ENCODE results near the gene TUBA1C. TPM values are rescaled to one million over a fixed set of nuclear protein-coding genes. Genes with fewer than 3 reads are reported as not detected.

Gene TUBA1C
- total RNA-seq, 2 experiments from 2014 or later, result 276 to 338 TPM

DNA sequence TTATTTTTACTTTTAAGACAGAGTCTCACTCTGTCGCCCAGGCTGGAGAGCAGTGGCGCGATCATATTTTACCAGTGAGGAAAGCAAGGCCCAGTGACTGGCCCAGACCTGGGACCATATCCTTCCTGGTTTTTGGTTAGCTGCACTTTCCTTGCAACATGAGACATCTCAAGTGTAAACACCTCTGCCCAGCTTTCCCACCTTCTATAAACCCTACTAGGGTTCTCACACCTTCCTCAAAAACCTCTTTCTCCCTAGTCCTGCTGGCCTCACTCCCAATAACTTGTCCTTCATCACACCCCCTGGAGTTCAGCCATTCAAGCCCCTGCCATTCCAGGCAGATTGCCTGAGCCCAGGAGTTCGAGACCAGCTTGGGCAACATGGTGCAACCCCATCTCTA, 19.8 kb downstream of the TUBA1C start:
- POLR2A ChIA-PET, result no interaction called here
- CTCF ChIA-PET, result interaction anchor here (0.6 to 7.4 kb wide), 10 partner anchors 10 to 248 kb away, joined by 3 to 56 read pairs (median 4); partner anchors contain the start of genes PRPH and SPATS2
- Mint-ChIP-seq H3K36me3 (ENCODE audit: low read depth) (no peaks in the 10 kb centered on the region), H3K27me3 (peaks cover 22% of the 10 kb centered on the region), H3K27ac (no peak overlapping the region), H3K9me3 (ENCODE audit: low read depth) (no peaks in the 10 kb centered on the region), H3K4me1 (no peaks in the 10 kb centered on the region), H3K4me3 (no peak overlapping the region)
- intact Hi-C loops (cut with DNase I, micrococcal nuclease), result no loop called here
- DNase-seq (no peak), ATAC-seq (no peak)

- intact Hi-C loops (cut with DNase I, micrococcal nuclease), result loop anchor here (1.0 to 2.0 kb wide), 6 partner anchors 8 to 227 kb away; partner anchors contain the start of gene C1QL4 (in 1 of the 2)
- no peak overlapping the region for H3K4me3 Mint-ChIP-seq
- POLR2A ChIA-PET, result no interaction called here
- no peak overlapping the region for H3K27ac Mint-ChIP-seq
- peaks cover 22% of the 10 kb centered on the region for H3K27me3 Mint-ChIP-seq
- CTCF ChIA-PET, result interaction anchor here (0.6 to 11.4 kb wide), 13 partner anchors 8 to 263 kb away, joined by 3 to 168 read pairs (median 7); partner anchors contain the start of genes C1QL4, DNAJC22 and PRPH
- no peaks in the 10 kb centered on the region for H3K4me1 Mint-ChIP-seq
- ATAC-seq, result no peak
- no peaks in the 10 kb centered on the region for H3K36me3 Mint-ChIP-seq (ENCODE audit: low read depth)
- no peaks in the 10 kb centered on the region for H3K9me3 Mint-ChIP-seq (ENCODE audit: low read depth)
- no peak for DNase-seq
Observed at GRCh38 chr12:49287876-49288275, 23.0 kb downstream of the TUBA1C start.

GRCh38 chr12:49288412-49288853, 23.6 kb downstream of the TUBA1C start:
- peaks cover 22% of the 10 kb centered on the region for H3K27me3 Mint-ChIP-seq
- no peaks in the 10 kb centered on the region for H3K36me3 Mint-ChIP-seq (ENCODE audit: low read depth)
- no peak overlapping the region for H3K4me3 Mint-ChIP-seq
- CTCF ChIA-PET, result interaction anchor here (0.5 to 11.4 kb wide), 33 partner anchors 9 to 292 kb away, joined by 3 to 168 read pairs (median 4); partner anchors contain the start of genes C1QL4, DNAJC22, SPATS2 and TROAP
- no peak overlapping the region for H3K27ac Mint-ChIP-seq
- peak; percentile 80 for ATAC-seq
- no peaks in the 10 kb centered on the region for H3K9me3 Mint-ChIP-seq (ENCODE audit: low read depth)
- POLR2A ChIA-PET, result interaction anchor here (1.7 kb wide), 1 partner anchor 22 kb away, joined by 11 read pairs; no protein-coding TSS in a partner anchor
- peak; percentile 81 for DNase-seq
- H3K4me1 Mint-ChIP-seq, result no peaks in the 10 kb centered on the region
- intact Hi-C loops (cut with DNase I, micrococcal nuclease), result loop anchor here (1.0 to 2.0 kb wide), 6 partner anchors 8 to 226 kb away; partner anchors contain the start of gene C1QL4 (in 1 of the 2)

GRCh38 chr12:49288922-49289555, 24.2 kb downstream of the TUBA1C start:
- ChIA-PET POLR2A (interaction anchor here (1.7 kb wide), 1 partner anchor 23 kb away, joined by 11 read pairs; no protein-coding TSS in a partner anchor), CTCF (interaction anchor here (0.5 to 11.4 kb wide), 38 partner anchors 9 to 402 kb away, joined by 3 to 168 read pairs (median 4); partner anchors contain the start of genes C1QL4, DNAJC22, SPATS2 and TROAP)
- intact Hi-C loops (cut with DNase I, micrococcal nuclease), result loop anchor here (1.0 to 2.0 kb wide), 6 partner anchors 7 to 226 kb away; partner anchors contain the start of gene C1QL4 (in 1 of the 2)
- Mint-ChIP-seq H3K36me3 (ENCODE audit: low read depth) (no peaks in the 10 kb centered on the region), H3K27me3 (peaks cover 25% of the 10 kb centered on the region), H3K27ac (no peak overlapping the region), H3K9me3 (ENCODE audit: low read depth) (no peaks in the 10 kb centered on the region), H3K4me1 (no peaks in the 10 kb centered on the region), H3K4me3 (no peak overlapping the region)
- no peak for DNase-seq
- no peak for ATAC-seq

DNA sequence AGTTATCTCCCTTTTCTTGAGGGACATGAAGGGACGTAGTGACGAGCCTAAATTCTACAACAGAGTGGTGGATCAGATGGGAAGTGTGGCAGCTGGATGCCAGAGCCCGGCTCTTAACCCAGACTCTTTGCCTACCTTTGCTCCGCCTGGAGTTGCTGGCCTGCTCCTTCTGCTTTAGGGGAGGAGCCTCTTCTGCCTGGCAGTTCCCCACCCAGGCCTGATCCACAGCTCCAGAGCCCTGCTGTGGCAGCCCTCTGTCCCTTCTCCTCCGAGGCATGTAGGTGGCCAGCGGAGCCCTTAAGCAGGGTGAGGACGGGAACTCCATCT, 27.8 kb downstream of the TUBA1C start:
- CTCF ChIA-PET, result interaction anchor here (0.5 to 11.4 kb wide), 11 partner anchors 9 to 305 kb away, joined by 3 to 168 read pairs (median 4); partner anchors contain the start of gene DNAJC22
- POLR2A ChIA-PET, result interaction anchor here (0.6 to 1.8 kb wide), 2 partner anchors 25 to 30 kb away, joined by 3 to 5 read pairs; partner anchors contain the start of gene TROAP
- DNase-seq (no peak), ATAC-seq (no peak)
- H3K36me3 Mint-ChIP-seq (ENCODE audit: low read depth), result no peaks in the 10 kb centered on the region
- peaks cover 38% of the 10 kb centered on the region for H3K27me3 Mint-ChIP-seq
- no peak overlapping the region for H3K27ac Mint-ChIP-seq
- intact Hi-C loops (cut with DNase I, micrococcal nuclease), result no loop called here
- H3K9me3 Mint-ChIP-seq (ENCODE audit: low read depth), result no peaks in the 10 kb centered on the region
- peaks cover 12% of the 10 kb centered on the region for H3K4me1 Mint-ChIP-seq
- H3K4me3 Mint-ChIP-seq, result no peak overlapping the region

DNA sequence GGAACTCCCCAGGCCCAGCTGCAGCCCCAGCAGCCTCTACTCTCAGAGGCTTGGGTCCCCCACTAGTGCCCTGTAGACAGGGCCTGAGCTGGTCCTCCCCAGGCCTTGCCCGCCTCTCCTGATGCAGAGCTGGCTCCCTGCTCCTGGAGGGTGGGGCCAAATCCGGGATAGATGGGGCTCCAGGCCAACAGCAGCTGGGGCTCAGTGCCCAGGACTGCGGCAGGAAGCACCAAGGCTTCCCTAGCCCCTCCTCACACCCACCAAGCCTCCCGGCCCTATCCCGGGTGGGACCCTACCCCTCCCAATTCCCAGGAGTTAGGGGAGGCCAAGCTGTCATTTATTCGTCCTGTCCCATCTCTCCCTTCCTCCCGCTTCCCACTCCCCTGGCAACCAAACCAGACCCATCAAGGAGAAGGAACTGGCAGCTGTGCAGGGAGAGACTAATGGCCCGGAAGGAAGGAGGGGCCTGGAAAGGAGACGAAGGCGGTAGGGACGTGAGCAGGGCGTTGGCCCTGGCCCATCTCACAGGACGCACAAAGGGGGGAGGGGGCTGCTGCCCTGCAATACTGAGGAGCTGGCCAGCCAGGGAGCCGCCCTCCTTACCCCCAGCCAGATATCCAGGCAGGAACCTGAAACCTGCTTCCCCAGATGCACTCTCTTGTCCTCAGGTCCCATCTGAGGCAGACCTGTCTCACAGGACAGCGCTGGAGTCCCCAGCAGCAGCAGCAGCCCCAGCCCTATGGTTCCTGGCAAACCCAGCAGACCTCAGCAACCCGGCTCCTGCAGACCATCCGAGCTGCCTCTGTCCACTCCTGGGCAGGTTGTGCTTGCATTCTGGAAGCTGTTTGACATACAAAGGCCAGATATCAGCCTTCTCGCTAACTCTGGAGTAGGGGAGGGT, 28.4 kb downstream of the TUBA1C start:
- POLR2A ChIA-PET, result interaction anchor here (1.8 kb wide), 1 partner anchor 29 kb away, joined by 3 read pairs; the partner anchor contains the start of gene TROAP
- CTCF ChIA-PET, result interaction anchor here (0.5 to 11.4 kb wide), 11 partner anchors 9 to 673 kb away, joined by 3 to 168 read pairs (median 6); partner anchors contain the start of gene DNAJC22
- H3K27ac Mint-ChIP-seq, result no peak overlapping the region

DNA sequence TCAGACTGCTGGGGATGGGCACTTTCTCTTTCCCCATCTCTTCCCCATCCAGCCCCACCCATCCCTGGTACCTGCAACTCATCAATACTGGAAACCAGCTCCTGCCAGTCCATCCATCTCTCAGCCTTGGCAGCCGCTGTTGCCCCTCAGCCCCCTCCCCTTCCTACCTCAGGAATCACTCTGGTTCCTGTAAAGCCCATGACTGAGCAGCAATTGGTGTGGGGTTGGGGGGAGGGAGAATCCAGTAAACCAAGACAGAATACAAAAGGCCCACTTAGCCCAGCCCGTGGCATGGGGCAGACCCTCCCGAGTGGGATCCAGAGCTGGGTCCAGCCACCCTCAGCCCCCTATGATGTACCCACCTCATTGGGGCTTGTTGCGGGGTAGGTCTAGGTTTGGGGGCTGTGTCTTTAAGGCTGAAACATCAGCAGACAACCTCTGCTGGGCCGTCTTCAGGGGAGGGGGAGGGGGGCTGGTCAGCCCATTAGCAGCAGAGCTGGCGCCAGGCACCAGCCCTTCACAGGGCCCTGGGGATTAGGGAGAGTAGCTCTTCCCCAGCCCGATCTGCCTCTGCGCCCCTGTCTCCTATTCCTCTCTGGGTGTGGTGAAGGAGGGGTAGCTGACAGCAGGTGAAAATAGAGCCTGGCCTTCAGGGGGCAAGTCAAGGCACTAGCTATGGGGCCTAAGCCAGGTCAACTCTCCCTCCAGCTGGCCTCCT, 29.4 kb downstream of the TUBA1C start:
- H3K4me1 Mint-ChIP-seq, result peaks cover 12% of the 10 kb centered on the region
- no peak for DNase-seq
- no peak overlapping the region for H3K27ac Mint-ChIP-seq
- H3K4me3 Mint-ChIP-seq, result no peak overlapping the region
- H3K27me3 Mint-ChIP-seq, result peaks cover 42% of the 10 kb centered on the region
- intact Hi-C loops (cut with DNase I, micrococcal nuclease), result no loop called here
- ATAC-seq, result no peak
- CTCF ChIA-PET, result interaction anchor here (0.6 to 11.4 kb wide), 18 partner anchors 10 to 672 kb away, joined by 3 to 168 read pairs (median 5); partner anchors contain the start of genes DNAJC22, SPATS2 and TROAP
- H3K9me3 Mint-ChIP-seq (ENCODE audit: low read depth), result no peaks in the 10 kb centered on the region
- H3K36me3 Mint-ChIP-seq (ENCODE audit: low read depth), result no peaks in the 10 kb centered on the region
- POLR2A ChIA-PET, result interaction anchor here (0.9 to 1.0 kb wide), 2 partner anchors 17 to 29 kb away, joined by 3 to 4 read pairs; partner anchors contain the start of gene TROAP

More for the DNA sequence above, 28.4 kb downstream of the TUBA1C start:
- Mint-ChIP-seq H3K36me3 (ENCODE audit: low read depth) (no peaks in the 10 kb centered on the region), H3K27me3 (peaks cover 38% of the 10 kb centered on the region), H3K4me1 (peaks cover 12% of the 10 kb centered on the region), H3K4me3 (no peak overlapping the region), H3K9me3 (ENCODE audit: low read depth) (no peaks in the 10 kb centered on the region)
- intact Hi-C loops (cut with DNase I, micrococcal nuclease), result no loop called here
- ATAC-seq, result no peak
- DNase-seq, result no peak

DNA sequence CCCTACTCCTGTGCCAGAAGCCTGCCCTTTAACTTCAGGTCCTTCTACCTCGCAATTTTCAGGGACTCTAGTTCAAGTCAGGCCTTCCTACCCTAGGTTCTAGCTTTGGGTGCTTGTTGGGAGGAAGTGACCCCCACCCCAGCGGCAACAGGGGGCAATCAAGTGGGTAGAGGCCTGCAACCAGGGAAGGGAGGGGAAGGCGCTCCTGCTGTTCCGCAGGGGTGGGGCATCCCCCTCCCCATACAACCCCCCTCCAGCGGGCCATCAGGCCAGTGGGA, 29.9 kb downstream of the TUBA1C start:
- CTCF ChIA-PET, result interaction anchor here (0.6 to 11.4 kb wide), 19 partner anchors 10 to 1973 kb away, joined by 3 to 168 read pairs (median 5); partner anchors contain the start of genes C1QL4, DNAJC22, SPATS2 and TROAP
- H3K27ac Mint-ChIP-seq, result no peak overlapping the region
- no peaks in the 10 kb centered on the region for H3K9me3 Mint-ChIP-seq (ENCODE audit: low read depth)
- DNase-seq, result no peak
- no peak overlapping the region for H3K4me3 Mint-ChIP-seq
- H3K36me3 Mint-ChIP-seq (ENCODE audit: low read depth), result no peaks in the 10 kb centered on the region
- no peak for ATAC-seq
- H3K4me1 Mint-ChIP-seq, result peaks cover 12% of the 10 kb centered on the region
- POLR2A ChIA-PET, result interaction anchor here (0.9 to 1.0 kb wide), 2 partner anchors 17 to 28 kb away, joined by 3 to 4 read pairs; partner anchors contain the start of gene TROAP
- peaks cover 42% of the 10 kb centered on the region for H3K27me3 Mint-ChIP-seq
- intact Hi-C loops (cut with DNase I, micrococcal nuclease), result no loop called here

DNA sequence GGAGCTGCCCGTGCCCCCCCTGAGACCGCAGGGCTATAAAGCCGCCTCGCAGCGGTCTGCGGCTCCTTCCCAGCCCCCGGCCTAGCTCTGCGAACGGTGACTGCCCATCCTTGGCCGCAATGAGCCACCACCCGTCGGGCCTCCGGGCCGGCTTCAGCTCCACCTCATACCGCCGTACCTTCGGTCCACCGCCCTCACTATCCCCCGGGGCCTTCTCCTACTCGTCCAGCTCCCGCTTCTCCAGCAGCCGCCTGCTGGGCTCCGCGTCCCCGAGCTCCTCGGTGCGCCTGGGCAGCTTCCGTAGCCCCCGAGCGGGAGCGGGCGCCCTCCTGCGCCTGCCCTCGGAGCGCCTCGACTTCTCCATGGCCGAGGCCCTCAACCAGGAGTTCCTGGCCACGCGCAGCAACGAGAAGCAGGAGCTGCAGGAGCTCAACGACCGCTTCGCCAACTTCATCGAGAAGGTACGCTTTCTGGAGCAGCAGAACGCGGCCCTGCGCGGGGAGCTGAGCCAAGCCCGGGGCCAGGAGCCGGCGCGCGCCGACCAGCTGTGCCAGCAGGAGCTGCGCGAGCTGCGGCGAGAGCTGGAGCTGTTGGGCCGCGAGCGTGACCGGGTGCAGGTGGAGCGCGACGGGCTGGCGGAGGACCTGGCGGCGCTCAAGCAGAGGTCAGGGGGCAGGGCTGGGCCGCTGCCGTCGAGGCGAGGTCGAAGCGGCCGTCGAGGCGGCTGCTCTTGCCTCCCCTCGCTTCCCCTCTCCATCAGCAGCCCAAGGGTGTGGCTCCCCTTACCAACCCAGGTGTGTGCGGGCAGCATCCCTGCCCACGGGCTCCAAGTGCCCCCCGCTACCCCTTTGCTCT, 30.4 kb downstream of the TUBA1C start, which contains the start of gene PRPH:
Gene PRPH (plus strand): TSS at position 66 of the 855 bp plus-strand sequence. CDS start 54 bp downstream, at position 120.
- Mint-ChIP-seq H3K27me3 (peaks cover 42% of the 10 kb centered on the region), H3K4me3 (no peak within 1 kb of the TSS), H3K27ac (no peak within 1 kb of the TSS), H3K36me3 (ENCODE audit: low read depth) (no peaks in the 10 kb centered on the region), H3K4me1 (peaks cover 12% of the 10 kb centered on the region), H3K9me3 (ENCODE audit: low read depth) (no peaks in the 10 kb centered on the region)
- intact Hi-C loops (cut with DNase I, micrococcal nuclease), result no loop called here
- ChIA-PET CTCF (interaction anchor here (0.6 to 11.4 kb wide), 22 partner anchors 8 to 1973 kb away, joined by 3 to 168 read pairs (median 5); partner anchors contain the start of genes C1QL4, DNAJC22, SPATS2 and TROAP), POLR2A (interaction anchor here (0.9 to 1.0 kb wide), 2 partner anchors 18 to 28 kb away, joined by 3 to 4 read pairs; partner anchors contain the start of gene TROAP)
- DNase-seq, result peak; percentile 35
- no peak for ATAC-seq

Measured in activated CD4-positive, alpha-beta T cell treated with anti-CD3 and anti-CD28 coated beads for 36 hours (primary cell).